PC-3 (cell line): ENCODE results near the gene ZC3H4.

Source experiments
- CTCF ChIP-seq: fragments of 300-600 bp; sonication (generic); conservative IDR thresholded peaks from 2 replicates; pipeline ENCODE4 v1.5.1; 2017; ENCODE audit warnings: antibody characterized with exemption, low read depth, mild to moderate bottlenecking, low read length
- EZH2 ChIP-seq: fragments of 300-600 bp; sonication (generic); IDR thresholded peaks from one replicate; pipeline ENCODE4 v1.6.1; 2017; ENCODE audit warnings: antibody characterized with exemption, mild to moderate bottlenecking, low read length; ENCODE audit not compliant: unreplicated experiment
- EZH2phosphoT487 ChIP-seq: fragments of 300-600 bp; sonication (generic); IDR thresholded peaks from 2 replicates; pipeline ENCODE4 v1.6.1; 2018; ENCODE audit warnings: mild to moderate bottlenecking, antibody characterized with exemption, low read length, borderline replicate concordance

DNA sequence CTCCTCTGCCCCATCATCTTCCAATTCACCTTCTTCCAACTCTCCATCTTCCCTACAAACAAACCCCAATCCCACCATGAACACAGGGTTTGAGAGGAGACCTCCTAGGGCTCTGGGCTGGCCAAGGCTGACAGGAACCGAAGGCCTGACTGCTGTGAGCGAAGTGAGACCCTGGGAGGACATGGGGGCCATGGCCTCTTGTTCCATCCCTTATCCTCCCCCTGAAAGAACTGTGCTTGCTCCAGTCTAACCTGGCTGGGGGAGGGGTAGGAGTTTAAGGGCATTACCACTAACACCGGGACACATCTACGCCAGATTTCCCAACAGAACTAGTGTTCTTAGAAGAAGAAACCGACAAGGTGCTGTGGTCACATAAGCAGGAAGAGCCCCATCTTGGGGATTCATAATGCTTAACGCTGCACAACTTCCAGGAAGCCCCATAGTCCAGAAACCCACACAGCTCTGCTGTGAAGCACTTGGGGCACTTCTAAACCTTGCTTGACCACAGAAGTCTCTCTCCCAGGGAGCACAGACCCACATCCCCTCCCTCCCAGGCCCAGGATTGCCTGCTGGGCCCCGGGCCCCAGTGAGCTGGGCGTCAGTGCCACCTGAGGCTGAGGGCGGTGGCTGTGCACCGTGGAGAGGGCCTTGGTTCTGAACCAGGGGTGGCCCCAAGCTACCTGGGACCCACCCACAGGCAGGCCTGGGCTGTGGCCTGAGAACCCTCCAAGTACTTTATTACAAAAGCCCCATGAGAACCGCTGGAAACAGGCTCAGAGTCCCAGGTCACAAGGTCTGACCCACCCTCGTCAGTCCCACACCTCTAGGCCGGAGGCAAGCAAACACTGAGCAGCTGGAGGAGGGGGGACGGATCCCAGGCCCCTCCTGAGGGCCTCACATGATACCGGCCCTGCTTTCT lies 18.8 kb downstream of the ZC3H4 start:
- TF ChIP-seq CTCF (no peak), EZH2 (no peak), EZH2phosphoT487 (no peak)
